ENCODE data around the gene NOL3. TPM values are rescaled to one million over a fixed set of nuclear protein-coding genes. Genes with fewer than 3 reads are reported as not detected.

Gene NOL3
- total and polyA plus RNA-seq, 2 of the 13 experiments (the other 11 are each of a cell fraction or from before 2014, with no cell fraction given) = 5.7 to 20.5 TPM

DNA sequence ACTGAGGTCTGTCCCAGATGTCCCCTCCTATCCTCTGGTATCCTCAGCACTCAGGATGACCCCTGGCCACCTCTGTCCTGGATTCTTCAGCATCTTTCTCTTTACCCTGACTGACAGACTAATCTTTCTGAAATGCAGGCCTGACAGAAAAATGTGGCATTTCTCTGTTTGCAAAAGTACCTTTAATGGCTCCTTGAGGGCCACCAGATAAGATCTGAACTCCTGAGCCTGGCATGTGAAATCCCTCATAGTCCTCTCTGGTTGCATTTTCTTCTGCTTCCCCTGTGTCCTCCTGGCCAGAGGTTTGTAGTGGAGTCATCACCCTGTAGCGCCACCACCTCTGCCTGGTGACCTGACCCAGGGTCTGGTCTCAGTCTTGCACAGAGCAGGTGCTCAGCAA is 26.5 kb downstream of the NOL3 start:
- TF ChIP-seq KLF6 (CRISPR knock-in tag; IDR thresholded peaks at IDR 0.05) = no peak
- TF ChIP-seq ARHGAP35 (CRISPR knock-in tag; IDR thresholded peaks at IDR 0.05; ENCODE audit: borderline replicate concordance) = no peak
- TF ChIP-seq ZNF546 (CRISPR knock-in tag; conservative IDR thresholded peaks at IDR 0.05) = no peak
- no peak for TF ChIP-seq ZNF430 (CRISPR knock-in tag; IDR thresholded peaks at IDR 0.05)
- no peak for TF ChIP-seq NRL (CRISPR knock-in tag; IDR thresholded peaks at IDR 0.05; ENCODE audit: borderline replicate concordance)
- TF ChIP-seq ZMYM4 (CRISPR knock-in tag; IDR thresholded peaks at IDR 0.05) = no peak
- TF ChIP-seq, protein P1, sequence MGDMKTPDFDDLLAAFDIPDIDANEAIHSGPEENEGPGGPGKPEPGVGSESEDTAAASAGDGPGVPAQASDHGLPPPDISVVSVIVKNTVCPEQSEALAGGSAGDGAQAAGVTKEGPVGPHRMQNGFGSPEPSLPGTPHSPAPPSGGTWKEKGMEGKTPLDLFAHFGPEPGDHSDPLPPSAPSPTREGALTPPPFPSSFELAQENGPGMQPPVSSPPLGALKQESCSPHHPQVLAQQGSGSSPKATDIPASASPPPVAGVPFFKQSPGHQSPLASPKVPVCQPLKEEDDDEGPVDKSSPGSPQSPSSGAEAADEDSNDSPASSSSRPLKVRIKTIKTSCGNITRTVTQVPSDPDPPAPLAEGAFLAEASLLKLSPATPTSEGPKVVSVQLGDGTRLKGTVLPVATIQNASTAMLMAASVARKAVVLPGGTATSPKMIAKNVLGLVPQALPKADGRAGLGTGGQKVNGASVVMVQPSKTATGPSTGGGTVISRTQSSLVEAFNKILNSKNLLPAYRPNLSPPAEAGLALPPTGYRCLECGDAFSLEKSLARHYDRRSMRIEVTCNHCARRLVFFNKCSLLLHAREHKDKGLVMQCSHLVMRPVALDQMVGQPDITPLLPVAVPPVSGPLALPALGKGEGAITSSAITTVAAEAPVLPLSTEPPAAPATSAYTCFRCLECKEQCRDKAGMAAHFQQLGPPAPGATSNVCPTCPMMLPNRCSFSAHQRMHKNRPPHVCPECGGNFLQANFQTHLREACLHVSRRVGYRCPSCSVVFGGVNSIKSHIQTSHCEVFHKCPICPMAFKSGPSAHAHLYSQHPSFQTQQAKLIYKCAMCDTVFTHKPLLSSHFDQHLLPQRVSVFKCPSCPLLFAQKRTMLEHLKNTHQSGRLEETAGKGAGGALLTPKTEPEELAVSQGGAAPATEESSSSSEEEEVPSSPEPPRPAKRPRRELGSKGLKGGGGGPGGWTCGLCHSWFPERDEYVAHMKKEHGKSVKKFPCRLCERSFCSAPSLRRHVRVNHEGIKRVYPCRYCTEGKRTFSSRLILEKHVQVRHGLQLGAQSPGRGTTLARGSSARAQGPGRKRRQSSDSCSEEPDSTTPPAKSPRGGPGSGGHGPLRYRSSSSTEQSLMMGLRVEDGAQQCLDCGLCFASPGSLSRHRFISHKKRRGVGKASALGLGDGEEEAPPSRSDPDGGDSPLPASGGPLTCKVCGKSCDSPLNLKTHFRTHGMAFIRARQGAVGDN (CRISPR knock-in tag; IDR thresholded peaks at IDR 0.05) = no peak
- TF ChIP-seq RORA (CRISPR knock-in tag; IDR thresholded peaks at IDR 0.05) = no peak
- no peak for TF ChIP-seq ZNF3 (CRISPR knock-in tag; IDR thresholded peaks at IDR 0.05)
- TF ChIP-seq EP300 (IDR thresholded peaks at IDR 0.05; ENCODE audit: low read depth in 2 of 2, low read length in 2 of 2) = no peak
- no peak for TF ChIP-seq EP300 (CRISPR knock-in tag; IDR thresholded peaks at IDR 0.05; ENCODE audit: borderline replicate concordance)
- TF ChIP-seq, protein P2, sequence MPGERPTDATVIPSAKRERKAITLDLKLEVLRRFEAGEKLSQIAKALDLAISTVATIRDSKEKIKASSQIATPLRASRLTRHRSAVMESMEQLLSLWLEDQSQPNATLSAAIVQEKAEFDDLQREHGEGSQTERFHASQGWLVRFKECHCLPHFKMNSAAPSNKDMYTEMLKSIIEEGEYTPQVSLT (CRISPR knock-in tag; IDR thresholded peaks at IDR 0.05; ENCODE audit: borderline replicate concordance, low read depth) = no peak
- FAIRE-seq (no peak), DNase-seq (ENCODE audit: low spot score) (no peak), ATAC-seq (no peak)
- BruUV-seq (replicated peaks) = no TSS peak
- Histone ChIP-seq H3K4me2 (ENCODE audit: low read depth, low read length) (no peak overlapping the region), H3K9me3 (ENCODE audit: low read length) (no peaks in the 10 kb centered on the region), H3K27ac (ENCODE audit: extremely low read length, insufficient read depth, low read length) (no peak overlapping the region), H2AFZ (ENCODE audit: low read length) (no peak overlapping the region), H3K4me3 (replicated peaks in 1 of 3; ENCODE audit: insufficient read depth in 1 of 3, low read depth in 2 of 3, low read length in 3 of 3) (no peak overlapping the region), H3K79me2 (ENCODE audit: insufficient read depth, low read length) (peaks cover 21% of the 10 kb centered on the region), H3K9ac (ENCODE audit: insufficient read depth, low read depth, low read length) (no peak overlapping the region), H3K36me3 (replicated peaks in 1 of 2; ENCODE audit: control insufficient read depth in 1 of 2, insufficient read depth in 2 of 2, low read length in 2 of 2) (peaks cover 44 to 69% of the 10 kb centered on the region in 2 experiments), H4K20me1 (ENCODE audit: insufficient read depth, low read length) (no peaks in the 10 kb centered on the region; the same call in 1 of the 2 replicates), H3K4me1 (ENCODE audit: insufficient read depth, low read length) (peaks cover 16% of the 10 kb centered on the region), H3K27me3 (ENCODE audit: control insufficient read depth in 1 of 2, insufficient read depth in 2 of 2, low read length in 2 of 2) (peaks cover 0 to 6% of the 10 kb centered on the region in 2 experiments; a peak in 1 of 5 replicates)
- CTCF ChIA-PET (ENCODE audit: low intra/inter-chr PET ratio, low total read pairs) = no interaction called here
- WGBS (ENCODE audit: low lambda C conversion rate) = 95% methylated on average over 1 of the region's 1 CpG
- POLR2A ChIA-PET = no interaction called here
- intact Hi-C loops (cut with micrococcal nuclease; ENCODE audit: unreplicated experiment) (no loop called here), in situ Hi-C loops (cut with HindIII; ENCODE audit: extremely low pct_ligation_motif_present, low pct_unique_long_range_greater_than_20kb) (no loop called here)
